ENCODE data around the gene SLC22A23. TPM values are rescaled to one million over a fixed set of nuclear protein-coding genes. Genes with fewer than 3 reads are reported as not detected.

Gene SLC22A23
- total and polyA plus RNA-seq, 2 experiments from 2014 or later, result 2.4 to 7.3 TPM

DNA sequence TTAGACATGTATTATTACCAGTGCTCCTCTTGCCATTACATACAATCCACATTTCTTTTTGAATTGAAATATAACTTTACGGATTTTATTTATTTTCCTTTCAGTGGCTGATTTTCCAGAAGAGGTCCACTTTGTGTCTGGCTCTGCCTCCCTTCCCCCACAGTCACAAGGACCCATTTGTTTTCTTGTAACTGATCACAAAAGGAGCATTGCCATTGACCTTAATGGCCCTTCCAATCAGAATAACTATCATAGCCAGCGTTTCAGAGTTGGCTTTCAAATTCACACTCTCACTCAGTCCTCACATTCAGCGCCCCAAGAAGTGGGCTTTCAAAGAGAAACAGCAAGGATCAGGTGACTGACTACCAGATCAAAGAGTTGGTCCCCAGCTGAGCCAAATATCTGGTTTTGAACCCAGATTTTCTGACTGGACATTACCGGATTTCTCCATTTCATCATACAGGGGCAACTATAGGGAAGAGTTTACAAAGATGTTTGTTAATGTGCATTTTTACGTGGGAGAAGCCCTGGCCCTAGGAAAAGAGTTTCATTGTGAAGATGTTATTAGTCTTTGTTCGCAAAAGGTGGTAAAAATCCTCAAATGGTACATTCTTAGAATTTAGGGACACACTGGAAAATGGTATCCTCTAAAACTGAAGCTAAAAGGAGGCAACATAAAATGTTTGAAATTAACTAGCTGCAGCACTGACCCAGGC lies 2.0 kb upstream of the SLC22A23 start:
- Histone ChIP-seq H3K4me3 (no peak overlapping the region), H3K9ac (no peak overlapping the region), H4K20me1 (ENCODE audit: insufficient read depth) (no peaks in the 10 kb centered on the region), H3K79me2 (ENCODE audit: insufficient read depth) (peaks cover 22% of the 10 kb centered on the region), H3K4me1 (ENCODE audit: insufficient read depth) (peaks cover 19% of the 10 kb centered on the region), H3K9me2 (ENCODE audit: insufficient read depth) (no peaks in the 10 kb centered on the region), H3F3A (ENCODE audit: insufficient read depth) (peaks cover 15% of the 10 kb centered on the region), H3K9me3 (ENCODE audit: low read depth) (no peaks in the 10 kb centered on the region), H3K36me3 (ENCODE audit: low read depth) (no peaks in the 10 kb centered on the region), H3K4me2 (ENCODE audit: unreplicated experiment) (no peak overlapping the region), H3K27ac (no peak overlapping the region), H3K27me3 (replicated peaks; ENCODE audit: insufficient read depth) (no peaks in the 10 kb centered on the region), H2AFZ (no peak overlapping the region)
- WGBS, 2 experiments (ENCODE audit: low coverage in 1 of 2, low lambda C conversion rate in 2 of 2, missing lambda C conversion rate in 2 of 2), result 82 to 83% methylated on average over 6 of the region's 6 CpGs
- TF ChIP-seq EZH2 (IDR thresholded peaks at IDR 0.05; ENCODE audit: insufficient read depth, poor library complexity, severe bottlenecking) (no peak), EZH2phosphoT487 (IDR thresholded peaks at IDR 0.05; ENCODE audit: insufficient read depth, low read depth) (no peak)
- no peak for DNase-seq
- in situ Hi-C loops (cut with MboI), result loop anchor here (25.0 kb wide), 1 partner anchor 253 kb away; no protein-coding TSS in a partner anchor

DNA sequence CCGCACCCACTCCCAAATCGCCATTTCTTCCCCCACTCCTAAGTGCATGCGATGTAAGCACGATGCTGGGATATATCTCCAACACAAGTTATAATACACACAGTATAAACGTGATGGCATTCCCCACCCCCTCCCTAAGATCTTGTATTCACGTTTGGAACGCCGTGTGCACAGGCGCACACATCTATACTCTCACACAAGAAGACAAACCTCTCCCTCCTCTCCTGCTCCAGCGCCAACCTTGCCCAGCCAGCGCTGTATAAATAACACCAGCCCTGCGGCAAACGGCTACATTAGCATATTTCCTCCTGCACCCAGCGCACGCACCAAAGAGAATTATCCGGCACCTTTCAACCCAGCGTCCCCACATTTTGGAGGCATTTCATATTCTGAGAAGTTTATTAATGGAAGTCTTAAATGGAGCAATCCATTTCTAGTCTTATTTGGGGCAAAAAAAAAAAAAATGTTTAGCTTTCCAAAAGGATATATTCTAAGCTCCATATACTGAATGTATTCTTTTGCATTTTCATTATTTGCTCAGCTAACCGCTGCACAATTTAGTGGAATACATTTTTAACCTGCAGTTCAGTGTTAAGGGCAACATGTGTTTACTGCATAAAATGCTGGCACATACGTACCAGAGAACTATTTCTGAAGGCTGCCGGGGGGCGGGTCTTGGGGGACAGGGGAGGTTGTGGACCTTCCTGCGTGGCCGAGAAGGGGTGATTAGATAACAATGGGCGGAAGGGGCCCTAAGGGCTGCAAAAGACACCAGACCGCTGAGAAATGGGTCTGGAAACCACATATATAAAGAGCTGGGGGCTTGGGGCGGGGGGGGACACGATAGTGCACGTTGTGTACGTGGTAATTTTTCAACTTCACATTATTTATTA lies 1.1 kb upstream of the SLC22A23 start:
- in situ Hi-C loops (cut with MboI), result loop anchor here (25.0 kb wide), 1 partner anchor 254 kb away; no protein-coding TSS in a partner anchor
- Histone ChIP-seq H3K79me2 (ENCODE audit: insufficient read depth) (peaks cover 31% of the 10 kb centered on the region), H2AFZ (peak overlapping the region; percentile 84), H3K4me1 (ENCODE audit: insufficient read depth) (peaks cover 21% of the 10 kb centered on the region), H3K4me3 (peak overlapping the region; percentile 72), H3K27ac (no peak overlapping the region), H3K36me3 (ENCODE audit: low read depth) (no peaks in the 10 kb centered on the region), H3K9me2 (ENCODE audit: insufficient read depth) (no peaks in the 10 kb centered on the region), H3F3A (ENCODE audit: insufficient read depth) (peaks cover 15% of the 10 kb centered on the region), H3K27me3 (replicated peaks; ENCODE audit: insufficient read depth) (no peaks in the 10 kb centered on the region), H3K4me2 (ENCODE audit: unreplicated experiment) (peak overlapping the region; percentile 62), H3K9me3 (ENCODE audit: low read depth) (no peaks in the 10 kb centered on the region), H3K9ac (no peak overlapping the region), H4K20me1 (ENCODE audit: insufficient read depth) (no peaks in the 10 kb centered on the region)
- 61 to 70% methylated on average over 26 to 29 of the region's 29 CpGs for WGBS, 2 experiments (ENCODE audit: low coverage in 1 of 2, low lambda C conversion rate in 2 of 2, missing lambda C conversion rate in 2 of 2)
- TF ChIP-seq EZH2phosphoT487 (IDR thresholded peaks at IDR 0.05; ENCODE audit: insufficient read depth, low read depth) (no peak), EZH2 (IDR thresholded peaks at IDR 0.05; ENCODE audit: insufficient read depth, poor library complexity, severe bottlenecking) (no peak)
- DNase-seq, result peak; percentile 27

DNA sequence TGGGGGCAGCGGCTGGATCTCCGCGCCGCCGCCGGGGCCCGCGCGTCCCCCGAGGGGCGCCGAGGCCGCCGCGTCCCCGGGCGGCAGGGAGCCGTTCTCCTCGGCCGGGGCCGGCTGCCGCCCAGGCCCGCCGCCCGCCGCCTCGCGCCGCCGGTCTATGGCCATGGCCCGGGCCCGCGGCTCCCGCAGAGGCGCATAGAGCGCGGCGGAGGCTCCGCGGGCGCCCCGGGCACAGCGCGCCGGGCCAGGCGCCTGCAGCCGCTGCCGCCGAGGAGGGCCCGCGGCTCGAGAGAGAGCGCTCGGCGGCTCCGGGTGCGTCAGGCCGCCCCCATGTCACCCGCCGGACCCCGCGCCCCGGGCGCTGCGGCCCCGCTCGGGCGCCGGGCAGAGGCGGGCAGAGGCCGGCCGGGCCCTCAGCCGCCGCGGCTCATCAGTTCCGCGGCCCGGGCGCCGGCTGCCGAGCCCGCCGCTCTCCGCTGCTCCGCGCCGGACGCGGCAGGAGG lies 404 bp downstream of the SLC22A23 start:
- peak overlapping the region; percentile 79 for H3K9ac ChIP-seq
- no peaks in the 10 kb centered on the region for H3K27me3 ChIP-seq (replicated peaks; ENCODE audit: insufficient read depth)
- no peak for TF ChIP-seq EZH2phosphoT487 (IDR thresholded peaks at IDR 0.05; ENCODE audit: insufficient read depth, low read depth)
- TF ChIP-seq EZH2 (IDR thresholded peaks at IDR 0.05; ENCODE audit: insufficient read depth, poor library complexity, severe bottlenecking), result no peak
- no peaks in the 10 kb centered on the region for H3K9me3 ChIP-seq (ENCODE audit: low read depth)
- no peak overlapping the region for H3K27ac ChIP-seq
- no peaks in the 10 kb centered on the region for H4K20me1 ChIP-seq (ENCODE audit: insufficient read depth)
- H3K36me3 ChIP-seq (ENCODE audit: low read depth), result no peaks in the 10 kb centered on the region
- peaks cover 28% of the 10 kb centered on the region for H3K4me1 ChIP-seq (ENCODE audit: insufficient read depth)
- H3K4me2 ChIP-seq (ENCODE audit: unreplicated experiment), result peak overlapping the region; percentile 81
- peak overlapping the region; percentile 91 for H3K4me3 ChIP-seq
- in situ Hi-C loops (cut with MboI), result loop anchor here (25.0 kb wide), 1 partner anchor 256 kb away; no protein-coding TSS in a partner anchor
- DNase-seq, result peak; percentile 60
- 1 to 4% methylated on average over 9 to 49 of the region's 89 CpGs for WGBS, 2 experiments (ENCODE audit: low coverage in 1 of 2, low lambda C conversion rate in 2 of 2, missing lambda C conversion rate in 2 of 2)
- peaks cover 15% of the 10 kb centered on the region for H3F3A ChIP-seq (ENCODE audit: insufficient read depth)
- H3K79me2 ChIP-seq (ENCODE audit: insufficient read depth), result peaks cover 43% of the 10 kb centered on the region
- H3K9me2 ChIP-seq (ENCODE audit: insufficient read depth), result no peaks in the 10 kb centered on the region
- peak overlapping the region; percentile 92 for H2AFZ ChIP-seq
